22Rv1 (cell line): ENCODE data around the gene ABHD10.

Experiments used
- H3K27ac ChIP-seq: fragments of 450-650 bp; 2 replicates; pipeline ENCODE4 v1.5.1; 2017
- ZFX ChIP-seq: fragments of 450-650 bp; IDR thresholded peaks from 2 replicates; pipeline ENCODE4 v1.6.1; 2017; ENCODE audit warnings: antibody characterized with exemption, borderline replicate concordance
- TF ChIP-seq, protein P1 (sequence below): fragments of 450-650 bp; IDR thresholded peaks from 2 replicates; pipeline ENCODE4 v1.5.1; 2017; ENCODE audit warnings: mild to moderate bottlenecking

ABHD10 gene

DNA sequence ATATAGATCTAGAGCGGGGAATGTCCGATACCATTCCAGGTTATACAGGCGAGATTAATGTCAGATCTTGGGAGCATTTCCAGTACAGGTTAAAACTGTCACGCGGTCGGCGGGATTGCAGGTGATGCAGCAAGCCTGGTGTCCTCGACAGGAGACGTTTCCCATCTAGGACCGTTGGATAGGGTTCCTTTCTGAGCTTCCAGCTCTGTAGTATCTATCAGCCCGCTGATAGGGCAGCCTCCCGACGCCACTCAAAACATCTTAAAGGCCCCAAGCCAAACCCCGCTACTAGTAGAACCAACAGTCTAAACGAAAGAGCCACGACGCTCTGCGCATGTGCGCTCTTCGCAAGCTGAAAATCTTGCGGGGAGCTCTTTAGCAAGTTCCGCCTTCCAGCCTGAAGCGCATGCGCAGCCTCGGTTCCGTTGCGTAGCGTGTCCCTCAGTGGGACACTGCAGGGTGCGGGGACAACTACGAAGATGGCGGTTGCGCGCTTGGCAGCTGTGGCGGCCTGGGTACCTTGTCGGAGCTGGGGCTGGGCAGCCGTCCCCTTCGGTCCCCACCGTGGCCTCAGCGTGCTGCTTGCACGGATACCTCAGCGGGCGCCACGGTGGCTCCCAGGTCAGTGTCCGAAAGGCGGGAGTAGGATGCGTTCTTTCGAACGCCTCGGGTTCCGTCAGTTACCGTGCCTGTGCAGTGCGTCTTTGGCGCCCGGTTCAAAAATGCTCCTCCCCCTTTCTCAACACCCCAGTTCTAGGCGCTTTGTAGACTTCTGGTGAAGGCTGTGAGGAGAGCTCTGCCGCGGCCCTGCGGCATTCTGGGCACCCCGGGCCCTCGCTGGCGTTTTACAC, at the start of gene ABHD10:
Gene ABHD10, plus strand, starts transcription at position 444 of the 851 bp plus-strand sequence. Its CDS starts 36 bp downstream, at position 480.
- peak within 1 kb of the TSS; percentile 77 for H3K27ac ChIP-seq
- TF ChIP-seq ZFX, result no peak
- TF ChIP-seq, protein P1, sequence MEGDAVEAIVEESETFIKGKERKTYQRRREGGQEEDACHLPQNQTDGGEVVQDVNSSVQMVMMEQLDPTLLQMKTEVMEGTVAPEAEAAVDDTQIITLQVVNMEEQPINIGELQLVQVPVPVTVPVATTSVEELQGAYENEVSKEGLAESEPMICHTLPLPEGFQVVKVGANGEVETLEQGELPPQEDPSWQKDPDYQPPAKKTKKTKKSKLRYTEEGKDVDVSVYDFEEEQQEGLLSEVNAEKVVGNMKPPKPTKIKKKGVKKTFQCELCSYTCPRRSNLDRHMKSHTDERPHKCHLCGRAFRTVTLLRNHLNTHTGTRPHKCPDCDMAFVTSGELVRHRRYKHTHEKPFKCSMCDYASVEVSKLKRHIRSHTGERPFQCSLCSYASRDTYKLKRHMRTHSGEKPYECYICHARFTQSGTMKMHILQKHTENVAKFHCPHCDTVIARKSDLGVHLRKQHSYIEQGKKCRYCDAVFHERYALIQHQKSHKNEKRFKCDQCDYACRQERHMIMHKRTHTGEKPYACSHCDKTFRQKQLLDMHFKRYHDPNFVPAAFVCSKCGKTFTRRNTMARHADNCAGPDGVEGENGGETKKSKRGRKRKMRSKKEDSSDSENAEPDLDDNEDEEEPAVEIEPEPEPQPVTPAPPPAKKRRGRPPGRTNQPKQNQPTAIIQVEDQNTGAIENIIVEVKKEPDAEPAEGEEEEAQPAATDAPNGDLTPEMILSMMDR, result no peak

DNA sequence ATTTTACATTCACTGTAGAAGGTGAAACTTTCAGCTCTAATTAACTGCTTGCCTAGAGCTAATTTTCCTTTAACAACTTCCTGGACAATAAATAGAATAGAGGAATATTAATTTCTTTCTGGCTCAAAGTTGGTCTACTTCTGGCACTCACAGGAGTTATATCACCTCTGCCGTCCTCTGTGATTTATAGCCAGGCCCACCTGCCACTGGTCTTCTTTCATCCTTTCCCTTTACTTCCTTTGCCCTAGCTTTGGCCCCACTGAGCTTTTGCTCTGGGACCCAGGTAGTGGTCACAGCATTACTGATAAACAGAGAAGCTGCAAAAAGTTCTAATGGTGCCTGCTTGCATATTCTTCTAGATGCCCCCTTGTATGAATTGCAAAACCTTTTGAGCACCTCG, 49.3 kb upstream of the ABHD10 start:
- TF ChIP-seq, protein P1, result no peak
- TF ChIP-seq ZFX, result no peak
- H3K27ac ChIP-seq, result no peak overlapping the region

DNA sequence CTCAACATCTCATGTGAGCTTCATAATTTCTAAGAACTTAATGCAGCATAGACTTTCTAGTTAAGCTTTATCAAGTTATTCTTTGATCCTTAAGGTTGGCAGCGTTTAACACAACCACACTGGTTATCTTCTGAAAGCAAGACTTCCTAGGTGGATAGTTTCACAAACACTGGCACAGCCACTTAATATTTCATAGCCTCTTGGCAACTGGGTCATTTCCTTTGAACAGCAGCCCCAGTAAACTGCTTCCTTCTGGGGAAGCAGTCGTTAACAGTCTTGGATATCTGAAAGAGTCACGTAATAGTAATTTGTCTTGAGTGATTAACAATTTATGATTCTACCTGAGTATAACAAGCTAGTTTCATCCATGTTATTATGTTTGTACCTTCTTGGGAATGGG, 45.9 kb upstream of the ABHD10 start:
- no peak for TF ChIP-seq ZFX
- TF ChIP-seq, protein P1, result no peak
- H3K27ac ChIP-seq, result no peak overlapping the region

DNA sequence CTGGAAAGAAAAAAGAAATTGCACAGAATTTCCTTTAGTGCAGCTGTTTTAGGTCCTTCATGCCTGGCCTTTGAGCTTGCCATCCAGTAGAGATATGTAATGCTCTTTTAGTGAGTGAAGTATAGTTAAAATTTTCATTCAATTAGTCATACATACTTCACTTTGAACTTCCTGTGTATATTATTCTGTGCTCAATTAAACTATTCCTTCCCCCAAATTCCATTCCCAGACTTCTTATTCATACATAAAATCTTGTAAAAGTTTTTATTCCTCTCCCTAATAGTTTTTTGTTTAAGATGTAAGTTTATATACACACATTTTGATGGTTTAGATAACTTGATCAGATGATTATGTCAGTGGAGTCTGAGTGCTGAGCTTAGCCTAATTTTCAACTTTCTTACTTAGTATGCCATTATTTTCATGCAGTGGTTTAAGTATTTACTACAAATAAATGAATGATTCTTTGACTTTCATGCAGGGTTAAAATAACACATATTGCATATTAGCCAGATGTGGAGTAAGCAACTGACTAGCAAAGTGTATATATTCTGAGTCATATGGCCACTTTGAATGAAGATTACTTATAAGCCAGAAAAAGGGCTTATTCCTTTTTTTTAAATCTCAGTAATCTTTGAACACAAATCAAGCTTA, 42.5 kb upstream of the ABHD10 start:
- TF ChIP-seq ZFX, result no peak
- TF ChIP-seq, protein P1, result no peak
- no peak overlapping the region for H3K27ac ChIP-seq

DNA sequence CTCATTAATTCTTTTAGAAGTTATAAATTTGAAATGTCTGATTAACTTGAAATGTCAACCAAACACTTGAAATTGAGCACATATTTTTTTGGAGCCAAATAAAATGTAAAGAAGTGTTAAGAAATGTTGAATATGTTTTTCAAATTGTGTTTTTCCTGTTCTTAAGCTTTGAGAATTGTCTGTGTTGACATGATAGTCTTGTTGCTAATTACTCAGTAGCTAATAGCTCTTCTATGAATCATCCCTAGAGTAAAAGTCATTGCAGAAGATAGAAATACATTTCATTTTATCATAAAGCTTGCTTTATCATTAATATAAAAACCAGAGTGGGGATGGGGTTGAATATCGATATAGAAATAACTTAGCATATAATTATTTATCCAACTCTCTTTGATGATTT, 41.9 kb upstream of the ABHD10 start:
- TF ChIP-seq, protein P1, result no peak
- TF ChIP-seq ZFX, result no peak
- no peak overlapping the region for H3K27ac ChIP-seq

DNA sequence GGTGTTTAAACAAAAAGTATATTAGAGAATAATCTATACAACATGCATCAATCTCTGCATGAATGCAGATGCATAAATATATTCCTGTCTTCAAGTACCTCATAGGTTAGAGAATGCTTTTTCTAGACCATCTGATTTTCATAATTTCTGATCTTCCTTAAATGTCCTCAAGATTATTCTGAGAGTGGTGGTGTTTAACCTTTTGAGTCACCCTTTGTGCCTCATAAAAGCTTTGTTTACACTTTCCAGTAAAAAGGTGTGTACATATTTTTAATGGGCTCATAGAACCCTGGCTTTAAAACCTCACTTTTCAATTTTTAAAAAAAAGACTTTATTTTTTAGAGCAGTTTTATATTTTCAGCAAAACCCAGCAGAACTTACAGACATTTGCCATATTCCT, 41.0 kb upstream of the ABHD10 start:
- no peak for TF ChIP-seq ZFX
- TF ChIP-seq, protein P1, result no peak
- no peak overlapping the region for H3K27ac ChIP-seq

DNA sequence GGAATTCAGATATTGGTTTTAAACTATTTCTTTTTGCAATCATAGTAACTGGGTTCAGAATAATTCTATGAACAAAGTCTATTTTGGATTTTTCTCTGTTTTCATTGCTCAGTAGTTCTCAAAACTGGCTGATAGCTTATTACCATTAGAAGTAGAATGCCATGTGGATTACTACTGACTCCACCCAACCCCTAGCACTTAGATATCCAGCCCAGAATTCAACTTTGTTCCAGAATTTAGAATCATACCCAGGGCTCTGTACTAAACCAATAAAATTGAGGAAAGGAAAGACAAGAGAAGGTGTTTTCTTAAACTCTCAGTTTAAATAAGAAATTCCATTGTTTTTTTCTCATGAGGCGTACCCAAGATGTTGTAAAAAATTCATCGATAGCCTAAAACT, 39.0 kb upstream of the ABHD10 start:
- H3K27ac ChIP-seq, result no peak overlapping the region
- TF ChIP-seq, protein P1, result no peak
- no peak for TF ChIP-seq ZFX
